ENCODE results near the gene CADPS.

The CADPS gene

GRCh38 chr3:62911526-62911925 is 36.3 kb upstream of the CADPS start:
- TF ChIP-seq EZH2 (IDR thresholded peaks at IDR 0.05; ENCODE audit: borderline replicate concordance, low read length) = no peak
- TF ChIP-seq, protein P1, sequence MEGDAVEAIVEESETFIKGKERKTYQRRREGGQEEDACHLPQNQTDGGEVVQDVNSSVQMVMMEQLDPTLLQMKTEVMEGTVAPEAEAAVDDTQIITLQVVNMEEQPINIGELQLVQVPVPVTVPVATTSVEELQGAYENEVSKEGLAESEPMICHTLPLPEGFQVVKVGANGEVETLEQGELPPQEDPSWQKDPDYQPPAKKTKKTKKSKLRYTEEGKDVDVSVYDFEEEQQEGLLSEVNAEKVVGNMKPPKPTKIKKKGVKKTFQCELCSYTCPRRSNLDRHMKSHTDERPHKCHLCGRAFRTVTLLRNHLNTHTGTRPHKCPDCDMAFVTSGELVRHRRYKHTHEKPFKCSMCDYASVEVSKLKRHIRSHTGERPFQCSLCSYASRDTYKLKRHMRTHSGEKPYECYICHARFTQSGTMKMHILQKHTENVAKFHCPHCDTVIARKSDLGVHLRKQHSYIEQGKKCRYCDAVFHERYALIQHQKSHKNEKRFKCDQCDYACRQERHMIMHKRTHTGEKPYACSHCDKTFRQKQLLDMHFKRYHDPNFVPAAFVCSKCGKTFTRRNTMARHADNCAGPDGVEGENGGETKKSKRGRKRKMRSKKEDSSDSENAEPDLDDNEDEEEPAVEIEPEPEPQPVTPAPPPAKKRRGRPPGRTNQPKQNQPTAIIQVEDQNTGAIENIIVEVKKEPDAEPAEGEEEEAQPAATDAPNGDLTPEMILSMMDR (IDR thresholded peaks at IDR 0.05; ENCODE audit: low read length) = no peak
- Histone ChIP-seq H3K36me3 (ENCODE audit: insufficient read depth, low read length) (no peaks in the 10 kb centered on the region), H3K9me3 (ENCODE audit: low read length) (no peaks in the 10 kb centered on the region), H4K20me1 (ENCODE audit: insufficient read depth, low read length) (no peaks in the 10 kb centered on the region), H3K9me2 (ENCODE audit: low read depth, low read length) (no peaks in the 10 kb centered on the region), H3K9ac (ENCODE audit: low read length) (no peak overlapping the region), H3K4me1 (ENCODE audit: insufficient read depth, low read length, severe bottlenecking) (no peaks in the 10 kb centered on the region), H3F3A (ENCODE audit: insufficient read depth, low read length) (no peaks in the 10 kb centered on the region), H3K4me3 (ENCODE audit: low read depth, low read length, poor library complexity, severe bottlenecking) (no peak overlapping the region), H2AFZ (ENCODE audit: low read length) (no peak overlapping the region), H3K27me3 (ENCODE audit: insufficient read depth, low read length) (no peaks in the 10 kb centered on the region), H3K27ac (ENCODE audit: low read depth, low read length, poor library complexity, severe bottlenecking) (no peak overlapping the region), H3K79me2 (ENCODE audit: insufficient read depth, low read length) (no peaks in the 10 kb centered on the region), H3K4me2 (ENCODE audit: low read length) (no peak overlapping the region)

GRCh38 chr3:62905331-62905730 is 30.1 kb upstream of the CADPS start:
- Histone ChIP-seq H3K9ac (ENCODE audit: low read length) (no peak overlapping the region), H3K4me1 (ENCODE audit: insufficient read depth, low read length, severe bottlenecking) (no peaks in the 10 kb centered on the region), H3K4me2 (ENCODE audit: low read length) (no peak overlapping the region), H3K9me2 (ENCODE audit: low read depth, low read length) (no peaks in the 10 kb centered on the region), H4K20me1 (ENCODE audit: insufficient read depth, low read length) (no peaks in the 10 kb centered on the region), H3K36me3 (ENCODE audit: insufficient read depth, low read length) (no peaks in the 10 kb centered on the region), H3K27me3 (ENCODE audit: insufficient read depth, low read length) (no peaks in the 10 kb centered on the region), H3K9me3 (ENCODE audit: low read length) (no peaks in the 10 kb centered on the region), H3K27ac (ENCODE audit: low read depth, low read length, poor library complexity, severe bottlenecking) (no peak overlapping the region), H3K79me2 (ENCODE audit: insufficient read depth, low read length) (no peaks in the 10 kb centered on the region), H3F3A (ENCODE audit: insufficient read depth, low read length) (no peaks in the 10 kb centered on the region), H3K4me3 (ENCODE audit: low read depth, low read length, poor library complexity, severe bottlenecking) (no peak overlapping the region), H2AFZ (ENCODE audit: low read length) (no peak overlapping the region)
- no peak for TF ChIP-seq EZH2 (IDR thresholded peaks at IDR 0.05; ENCODE audit: borderline replicate concordance, low read length)
- TF ChIP-seq, protein P1 (IDR thresholded peaks at IDR 0.05; ENCODE audit: low read length) = no peak

DNA sequence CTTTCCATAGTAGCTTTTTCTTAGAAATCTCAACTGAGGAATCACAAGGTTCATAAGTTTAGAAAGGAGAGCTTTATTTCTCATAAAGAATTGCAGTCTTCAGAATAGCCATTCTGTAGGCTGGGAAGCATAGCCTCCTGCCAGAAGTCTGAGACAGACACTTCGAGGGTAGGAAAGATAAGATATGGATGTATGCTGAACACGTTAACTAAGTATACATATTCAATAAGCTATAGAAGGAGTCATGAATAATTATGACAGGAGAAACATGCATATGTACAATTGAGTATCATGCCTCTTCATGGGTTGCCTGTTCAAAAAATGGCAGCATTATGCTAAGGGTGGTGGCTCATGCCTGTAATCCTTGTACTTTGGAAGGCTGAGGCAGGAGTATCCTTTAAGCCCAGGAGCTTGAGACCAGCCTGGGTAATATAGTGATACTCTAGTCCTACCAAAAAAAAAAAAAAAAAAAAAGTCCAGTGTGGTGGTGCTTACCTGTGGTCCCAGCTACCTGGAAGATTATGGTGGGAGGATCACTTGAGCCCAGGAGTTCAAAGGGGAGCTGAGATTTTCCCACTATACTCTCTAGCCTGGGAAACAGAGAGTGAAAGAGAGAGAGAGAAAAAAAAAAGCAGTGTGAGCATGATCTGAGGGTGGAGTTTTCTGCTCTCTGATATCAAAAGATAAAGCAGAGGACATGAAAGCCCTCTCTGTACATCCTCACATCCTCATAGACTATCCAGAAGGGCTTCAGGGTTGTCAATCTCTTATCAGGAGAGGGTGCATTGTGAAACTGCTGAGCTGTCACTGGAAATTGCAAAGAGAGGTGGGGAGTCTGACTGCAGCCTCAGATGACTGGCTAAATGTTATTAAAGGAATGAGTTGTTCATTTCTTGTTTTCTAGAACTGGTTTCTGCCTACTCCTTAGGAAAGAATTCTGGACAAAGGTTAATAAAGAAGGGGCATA is 23.6 kb upstream of the CADPS start:
- Histone ChIP-seq H3K4me1 (ENCODE audit: insufficient read depth, low read length, severe bottlenecking) (no peaks in the 10 kb centered on the region), H3K9me2 (ENCODE audit: low read depth, low read length) (no peaks in the 10 kb centered on the region), H3K4me2 (ENCODE audit: low read length) (no peak overlapping the region), H3K27me3 (ENCODE audit: insufficient read depth, low read length) (no peaks in the 10 kb centered on the region), H4K20me1 (ENCODE audit: insufficient read depth, low read length) (no peaks in the 10 kb centered on the region), H3K4me3 (ENCODE audit: low read depth, low read length, poor library complexity, severe bottlenecking) (no peak overlapping the region), H3K9ac (ENCODE audit: low read length) (no peak overlapping the region), H3K9me3 (ENCODE audit: low read length) (no peaks in the 10 kb centered on the region), H2AFZ (ENCODE audit: low read length) (no peak overlapping the region), H3K79me2 (ENCODE audit: insufficient read depth, low read length) (no peaks in the 10 kb centered on the region), H3K36me3 (ENCODE audit: insufficient read depth, low read length) (no peaks in the 10 kb centered on the region), H3K27ac (ENCODE audit: low read depth, low read length, poor library complexity, severe bottlenecking) (no peak overlapping the region), H3F3A (ENCODE audit: insufficient read depth, low read length) (no peaks in the 10 kb centered on the region)
- TF ChIP-seq, protein P1 (IDR thresholded peaks at IDR 0.05; ENCODE audit: low read length) = no peak
- no peak for TF ChIP-seq EZH2 (IDR thresholded peaks at IDR 0.05; ENCODE audit: borderline replicate concordance, low read length)

Data from OCI-LY1 (cell line).